SK-N-MC (cell line): Measurements from ENCODE around the gene RAB23.

Source experiments
- EZH2 ChIP-seq: fragments of 200-600 bp; sonication (generic); IDR thresholded peaks from one replicate; pipeline ENCODE4 v1.6.1; 2017; ENCODE audit warnings: antibody characterized with exemption
- POLR2AphosphoS5 ChIP-seq: IDR thresholded peaks from 2 replicates; pipeline ENCODE4 v1.6.1; 2012; ENCODE audit warnings: mild to moderate bottlenecking, low read depth, low read length, borderline replicate concordance

GRCh38 chr6:57147955-57148858, 73.9 kb downstream of the RAB23 start:
- no peak for TF ChIP-seq POLR2AphosphoS5
- no peak for TF ChIP-seq EZH2
